GM19043 (cell line): Measurements from ENCODE around the gene RPS27L.

Source experiments
- ATAC-seq: cut with Tn5 transposase; IDR thresholded peaks from one replicate; pipeline ENCODE4 v1.9.1; 2021; ENCODE audit warnings: low read depth; ENCODE audit not compliant: unreplicated experiment

Gene RPS27L

DNA sequence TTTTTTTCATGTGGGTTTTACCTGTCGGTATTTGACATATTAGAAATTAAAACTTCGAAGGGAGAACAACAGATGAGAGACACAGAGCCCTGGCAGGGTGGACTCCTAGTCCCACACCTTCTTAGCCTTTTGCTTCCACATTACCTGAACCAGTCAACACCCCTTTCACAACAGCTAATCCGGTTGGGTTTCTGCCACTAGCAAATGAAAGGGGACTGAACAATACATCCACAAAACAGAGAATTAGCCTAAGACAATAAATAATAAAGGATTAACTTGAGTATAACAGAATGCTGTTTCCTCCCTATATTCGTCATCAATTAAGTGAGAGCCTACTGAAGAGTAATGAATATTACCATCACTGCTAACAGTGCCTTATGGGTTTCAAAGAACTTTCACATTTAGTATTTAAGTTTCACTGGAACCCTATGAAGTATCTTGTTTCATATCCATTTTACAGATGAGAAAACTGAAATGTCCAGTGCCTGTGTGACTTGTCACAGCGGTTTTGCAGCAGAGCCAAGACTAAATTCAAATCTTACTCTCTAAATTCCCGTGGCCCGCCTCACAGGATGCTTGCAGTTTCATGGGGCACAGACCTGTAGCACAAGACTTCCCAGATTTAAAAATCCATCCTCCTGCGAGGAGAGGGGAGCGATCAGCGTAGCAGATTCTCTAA lies 31.1 kb upstream of the RPS27L start:
- ATAC-seq = no peak

GRCh38 chr15:63187589-63188226 lies 30.4 kb upstream of the RPS27L start:
- ATAC-seq = no peak

- no peak for ATAC-seq
Observed at GRCh38 chr15:63186065-63186464, 28.8 kb upstream of the RPS27L start.

DNA sequence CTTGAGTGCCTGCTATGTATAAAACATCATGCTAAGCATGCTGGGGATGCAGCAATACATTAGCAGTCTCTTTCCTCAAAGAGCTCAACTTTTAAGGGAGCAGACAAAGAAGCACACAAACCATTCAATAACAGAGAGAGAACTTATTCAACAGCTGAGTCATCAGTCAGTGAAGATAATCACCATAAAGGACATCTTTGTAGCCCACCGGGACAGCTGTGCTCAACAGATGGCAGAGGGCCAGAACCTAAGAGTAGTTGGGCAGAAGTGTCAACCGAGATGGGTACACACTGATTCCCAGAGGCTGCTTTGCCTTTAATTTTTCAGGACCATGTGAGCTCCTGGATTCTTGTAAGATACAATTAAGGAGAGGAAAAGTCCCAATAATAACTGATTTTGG lies 27.9 kb upstream of the RPS27L start:
- ATAC-seq = no peak

GRCh38 chr15:63181648-63182047 lies 24.4 kb upstream of the RPS27L start:
- ATAC-seq = no peak

DNA sequence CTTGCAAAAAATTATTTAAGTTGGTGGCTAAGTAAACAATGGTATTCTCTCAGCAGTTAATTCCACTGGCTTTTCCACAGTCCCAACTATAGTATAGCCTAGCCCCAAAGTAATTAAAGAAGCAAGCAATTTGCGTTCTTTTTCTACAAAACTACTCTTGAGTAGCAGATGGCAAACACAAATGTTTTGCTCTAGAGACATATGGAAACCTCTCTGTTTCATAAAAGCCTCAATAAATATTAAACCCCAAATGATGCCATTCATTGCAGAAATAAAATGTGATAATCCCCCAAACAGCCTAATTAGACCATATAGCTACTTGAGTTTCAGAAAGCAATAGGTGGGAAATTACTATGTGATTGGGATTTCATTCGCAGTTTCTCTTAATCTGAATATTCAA lies 23.5 kb upstream of the RPS27L start:
- no peak for ATAC-seq

GRCh38 chr15:63178034-63178433 lies 20.8 kb upstream of the RPS27L start:
- ATAC-seq = no peak

DNA sequence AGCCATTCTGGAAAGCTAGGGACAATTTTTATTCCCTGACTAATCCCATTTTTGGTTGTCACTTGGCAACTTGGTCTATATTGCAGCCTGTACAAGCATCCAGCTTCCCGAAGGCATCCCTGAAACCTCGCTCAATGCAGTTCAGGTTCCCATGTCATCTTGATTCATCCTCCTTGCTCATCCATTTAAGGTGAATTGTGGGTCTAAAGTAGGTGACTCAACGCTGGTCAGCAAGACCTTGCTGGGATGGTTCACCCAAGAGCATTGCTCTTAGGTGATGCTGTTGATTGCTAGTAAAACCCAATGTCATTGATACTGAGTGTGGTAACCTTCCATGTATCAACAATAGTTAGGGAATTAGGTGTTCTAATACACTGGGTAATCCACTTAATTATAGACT lies 19.0 kb upstream of the RPS27L start:
- ATAC-seq = no peak

DNA sequence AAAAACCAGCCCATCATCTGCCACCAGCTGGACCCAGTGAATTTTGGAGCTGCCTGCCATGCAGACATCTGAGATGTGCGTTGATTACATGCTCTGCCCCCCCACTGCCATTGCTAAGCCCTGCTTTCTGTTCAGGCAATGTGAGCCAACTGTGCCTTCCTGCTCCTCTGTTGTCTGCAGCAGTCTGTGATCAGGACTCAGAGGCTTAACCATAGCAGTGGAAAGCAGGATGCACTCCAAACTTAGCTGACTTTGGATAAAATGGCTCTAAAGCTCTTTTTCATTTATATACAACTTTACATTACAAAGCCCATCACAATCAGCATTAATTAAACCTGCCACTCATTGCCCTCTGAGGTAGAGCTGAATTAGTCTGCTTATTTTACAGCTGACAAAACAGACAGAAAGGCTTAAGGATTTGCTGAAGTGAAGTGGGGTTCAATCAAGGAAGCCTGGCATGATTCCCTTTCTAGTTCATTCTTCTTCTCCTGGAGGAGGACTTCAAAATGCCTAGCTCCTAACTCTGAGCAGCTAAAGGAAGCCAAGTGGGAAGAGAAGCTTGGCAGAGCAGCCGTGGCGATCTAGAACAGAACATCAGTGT lies 15.7 kb upstream of the RPS27L start:
- no peak for ATAC-seq

- ATAC-seq = no peak
Observed at GRCh38 chr15:63172376-63172775, 15.1 kb upstream of the RPS27L start.

- ATAC-seq = no peak
Observed at GRCh38 chr15:63169788-63170187, 12.5 kb upstream of the RPS27L start.

DNA sequence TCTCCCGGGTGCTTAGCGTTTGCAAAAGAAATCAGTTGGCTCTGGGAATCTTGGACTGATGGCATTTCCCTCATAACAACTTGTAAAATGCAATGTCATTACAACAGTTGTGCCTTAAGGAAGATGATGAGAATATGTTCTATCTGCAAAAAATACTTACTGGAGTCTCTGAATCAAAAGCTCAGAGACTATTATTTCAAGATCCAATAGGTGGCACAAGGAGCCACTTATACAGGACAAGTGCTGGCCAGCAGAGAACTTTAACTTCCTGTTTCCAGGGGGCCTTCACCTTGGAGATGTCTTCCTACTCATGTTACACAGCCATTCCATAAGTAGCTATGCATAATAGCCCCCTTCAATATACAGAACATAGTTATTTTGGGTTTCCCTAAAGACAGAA lies 8.9 kb upstream of the RPS27L start:
- ATAC-seq = no peak

- no peak for ATAC-seq
Observed at GRCh38 chr15:63165166-63165859, 8.0 kb upstream of the RPS27L start.

- no peak for ATAC-seq
Observed at GRCh38 chr15:63163217-63163616, 5.9 kb upstream of the RPS27L start.

- ATAC-seq = no peak
Observed at GRCh38 chr15:63160638-63161037, 3.4 kb upstream of the RPS27L start.

GRCh38 chr15:63157891-63158431 lies 684 bp upstream of the RPS27L start:
- ATAC-seq = no peak

GRCh38 chr15:63156755-63157117 lies 541 bp downstream of the RPS27L start:
- ATAC-seq = no peak

DNA sequence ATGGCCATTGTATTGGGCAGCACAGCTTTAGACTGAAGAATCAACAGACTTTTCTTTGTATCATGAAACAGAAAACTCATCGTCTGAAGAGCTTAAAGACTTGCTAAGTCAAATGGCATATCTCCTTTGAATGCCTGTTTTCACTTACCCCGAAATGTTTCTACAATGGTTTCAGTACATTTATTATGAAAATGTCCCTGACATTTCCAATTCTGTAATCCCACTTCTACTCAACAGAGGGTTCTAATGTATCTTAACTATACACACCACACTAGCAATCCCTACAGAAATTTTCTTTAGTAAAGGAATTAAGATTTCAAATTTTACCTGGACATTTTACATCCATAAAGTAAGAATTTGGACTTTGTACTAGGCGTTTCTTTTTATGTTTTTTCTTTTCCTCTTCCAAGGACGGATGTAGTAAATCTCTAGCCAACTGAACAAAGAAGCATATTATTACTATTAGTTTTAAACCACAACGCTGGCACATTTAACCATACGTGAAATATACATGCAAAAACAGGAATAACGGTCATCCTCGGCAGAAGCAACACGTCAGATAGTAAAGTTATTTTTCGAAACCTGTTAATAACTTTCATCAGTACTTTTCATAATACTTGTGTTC lies 1.1 kb downstream of the RPS27L start:
- ATAC-seq = no peak

DNA sequence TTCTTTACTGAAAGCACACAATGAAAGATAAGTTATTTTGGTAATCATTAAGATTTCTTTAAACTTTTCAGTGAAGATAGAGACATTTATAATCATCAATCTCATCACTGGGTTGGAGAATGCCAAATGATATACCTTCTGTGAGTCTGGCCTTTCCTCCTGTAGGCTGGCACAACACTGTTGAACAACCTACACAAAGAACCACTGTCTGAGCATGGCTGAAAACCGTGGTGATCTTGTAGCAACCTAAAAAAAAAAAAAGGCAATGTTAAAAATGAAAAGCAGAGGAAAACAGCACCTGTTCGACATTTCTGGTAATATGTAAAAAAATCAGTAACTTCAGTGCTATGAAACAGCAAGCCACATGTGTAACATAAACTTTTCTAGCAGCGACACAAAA lies 1.8 kb downstream of the RPS27L start:
- ATAC-seq = no peak

DNA sequence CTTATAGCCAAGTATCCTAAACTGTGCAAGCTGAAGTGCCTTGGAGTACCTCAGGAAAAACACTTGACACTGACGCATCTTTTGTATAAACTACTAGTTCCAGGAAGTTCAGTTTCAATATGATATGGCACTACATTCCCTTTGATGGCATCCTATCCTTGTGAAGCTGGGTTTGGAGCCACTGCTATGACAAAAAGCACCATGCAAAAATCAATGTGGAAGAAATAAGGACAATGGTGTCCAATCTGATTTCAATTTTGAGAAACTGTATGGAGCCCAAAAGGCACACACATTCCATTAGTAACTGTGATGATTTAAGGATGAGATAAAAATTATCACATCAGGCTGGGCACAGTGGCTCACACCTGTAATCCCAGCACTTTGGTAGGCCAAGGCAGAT lies 5.6 kb downstream of the RPS27L start:
- ATAC-seq = no peak

DNA sequence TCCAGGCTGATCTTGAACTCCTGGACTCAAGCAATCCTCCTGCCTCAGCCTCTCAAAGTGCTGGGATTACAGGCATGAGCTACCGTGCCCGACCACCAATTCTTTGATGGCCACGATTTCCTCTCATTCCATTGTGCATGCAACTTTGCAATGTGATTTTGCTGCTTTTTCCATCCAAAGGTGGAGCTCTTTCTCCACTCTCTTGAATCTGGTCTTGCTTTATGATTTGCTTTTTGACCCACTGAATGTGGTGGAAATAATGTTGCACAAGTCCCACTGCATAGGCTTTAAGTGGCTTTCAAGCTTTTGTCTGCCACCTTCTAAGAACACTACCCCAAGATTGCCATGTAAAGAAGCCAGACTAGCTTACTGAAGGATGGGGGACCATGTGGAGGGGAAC lies 10.6 kb downstream of the RPS27L start:
- no peak for ATAC-seq
